DOHH2 (cell line): ENCODE measurements around the gene DCLK2.

Experiments
- H3F3A ChIP-seq: fragments of 200-600 bp; sonication (generic), shearing (Covaris generic); 2 replicates; pipeline ENCODE4 v1.6.0; 2016; ENCODE audit warnings: antibody characterized with exemption, mild to moderate bottlenecking; ENCODE audit not compliant: control insufficient read depth, insufficient read depth
- H3K27ac ChIP-seq: fragments of 200-600 bp; sonication (generic); 2 replicates; pipeline ENCODE4 v1.5.1; 2014; ENCODE audit warnings: low read depth, mild to moderate bottlenecking, low read length, moderate library complexity
- H3K27me3 ChIP-seq: fragments of 200-600 bp; sonication (generic); 2 replicates; pipeline ENCODE4 v1.6.1; 2014; ENCODE audit warnings: mild to moderate bottlenecking, low read length, mixed read lengths; ENCODE audit not compliant: control insufficient read depth
- H3K36me3 ChIP-seq: fragments of 200-600 bp; sonication (generic); 2 replicates; pipeline ENCODE4 v1.6.1; 2014; ENCODE audit warnings: mild to moderate bottlenecking, low read length, moderate library complexity, mixed read lengths; ENCODE audit not compliant: control insufficient read depth
- H3K4me1 ChIP-seq: fragments of 200-600 bp; sonication (generic); 2 replicates; pipeline ENCODE4 v1.6.1; 2014; ENCODE audit warnings: mild to moderate bottlenecking, low read length, mixed read lengths; ENCODE audit not compliant: control insufficient read depth
- H3K4me2 ChIP-seq: fragments of 200-600 bp; sonication (generic); 2 replicates; pipeline ENCODE4 v1.6.0; 2014; ENCODE audit warnings: mild to moderate bottlenecking, low read length, moderate library complexity
- H3K4me3 ChIP-seq: fragments of 200-600 bp; sonication (generic); 2 replicates; pipeline ENCODE4 v1.5.1; 2014; ENCODE audit warnings: mild to moderate bottlenecking, low read length, mixed read lengths
- H3K79me2 ChIP-seq: fragments of 200-600 bp; sonication (generic); 2 replicates; pipeline ENCODE4 v1.6.1; 2014; ENCODE audit warnings: mild to moderate bottlenecking, low read length, mixed read lengths; ENCODE audit not compliant: control insufficient read depth
- H3K9me2 ChIP-seq: fragments of 200-600 bp; sonication (generic); replicated peaks from 2 replicates; pipeline ENCODE4 v1.6.1; 2014; ENCODE audit warnings: mild to moderate bottlenecking, low read length, mixed read lengths; ENCODE audit not compliant: control insufficient read depth
- H3K9me3 ChIP-seq: fragments of 200-600 bp; sonication (generic); 2 replicates; pipeline ENCODE4 v1.6.1; 2014; ENCODE audit warnings: antibody characterized with exemption, low read length, mixed read lengths; ENCODE audit not compliant: control insufficient read depth, insufficient read depth
- H4K20me1 ChIP-seq: fragments of 200-600 bp; sonication (generic); 2 replicates; pipeline ENCODE4 v1.6.0; 2014; ENCODE audit warnings: low read depth, mild to moderate bottlenecking, antibody characterized with exemption, low read length, moderate library complexity; ENCODE audit not compliant: control insufficient read depth, insufficient read depth
- EZH2phosphoT487 ChIP-seq: fragments of 200-600 bp; sonication (generic); IDR thresholded peaks from 2 replicates; pipeline ENCODE4 v1.6.1; 2017; ENCODE audit warnings: borderline replicate concordance, mild to moderate bottlenecking, antibody characterized with exemption, low read length, moderate library complexity, mixed read lengths
- TF ChIP-seq, protein P1 (sequence below): fragments of 200-600 bp; sonication (generic); IDR thresholded peaks from one replicate; pipeline ENCODE4 v1.5.1; 2014; ENCODE audit warnings: antibody characterized with exemption, mild to moderate bottlenecking, low read depth, low read length; ENCODE audit not compliant: poor library complexity, severe bottlenecking

Gene DCLK2

DNA sequence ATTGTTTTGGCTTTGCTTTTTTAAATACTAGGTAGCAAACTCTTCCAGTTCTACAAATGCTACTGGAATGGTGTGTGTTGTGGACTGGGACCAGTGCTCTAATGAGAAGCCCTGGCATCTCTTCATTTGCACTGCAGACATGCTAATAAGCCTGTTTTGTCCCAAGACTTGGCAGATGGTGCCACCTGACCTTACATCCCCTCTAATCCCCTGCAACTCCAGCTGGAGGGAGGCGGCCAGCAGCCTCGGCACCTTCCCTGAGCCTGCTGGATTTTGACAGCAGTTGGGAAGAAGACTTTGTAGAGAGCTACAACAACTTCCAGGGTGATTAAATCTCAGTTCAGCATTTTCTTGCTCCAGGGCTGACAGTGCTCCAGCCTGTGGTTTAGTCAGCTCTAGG lies 200.0 kb downstream of the DCLK2 start:
- Histone ChIP-seq H3K27ac (no peak overlapping the region), H3K4me1 (no peaks in the 10 kb centered on the region)

DNA sequence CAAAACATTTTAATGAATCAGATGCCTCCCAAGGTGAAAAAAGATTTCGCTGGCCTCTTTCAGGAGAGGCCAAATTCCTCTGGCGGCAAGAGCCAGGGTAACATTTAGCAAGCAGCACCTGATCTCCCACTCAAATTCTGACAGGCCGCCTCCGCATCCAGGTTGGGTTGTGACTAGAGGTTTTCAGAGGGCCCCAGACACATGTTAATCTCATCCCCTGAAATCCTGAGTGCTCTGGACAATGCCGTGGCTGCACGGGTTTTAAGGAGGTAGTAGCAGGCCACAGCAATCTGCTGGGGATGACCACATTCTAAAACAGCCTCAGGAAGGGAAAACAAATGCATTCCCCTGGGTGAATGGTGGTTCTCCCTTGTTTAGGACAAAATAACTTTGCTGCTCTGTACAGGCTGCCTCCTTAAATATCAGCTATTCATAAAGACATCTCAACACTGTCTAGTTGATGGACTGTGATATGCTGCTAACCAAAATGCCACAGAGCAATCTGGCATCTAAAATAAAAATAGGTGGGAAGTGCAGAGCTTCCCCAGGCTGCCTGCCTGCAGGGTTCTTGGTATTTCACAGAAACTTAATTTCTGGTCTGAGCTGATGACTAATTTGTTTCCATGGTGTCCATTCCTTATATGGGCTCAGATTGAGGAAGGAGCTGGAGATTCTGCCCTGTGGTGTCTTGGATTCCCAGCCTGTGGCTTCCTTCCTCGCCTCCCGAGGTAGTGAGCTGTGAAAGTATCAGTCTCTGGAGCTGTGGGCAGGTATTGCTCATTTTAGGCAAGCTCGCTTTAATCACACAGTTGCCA lies 202.0 kb downstream of the DCLK2 start:
- no peak for TF ChIP-seq EZH2phosphoT487
- TF ChIP-seq, protein P1, sequence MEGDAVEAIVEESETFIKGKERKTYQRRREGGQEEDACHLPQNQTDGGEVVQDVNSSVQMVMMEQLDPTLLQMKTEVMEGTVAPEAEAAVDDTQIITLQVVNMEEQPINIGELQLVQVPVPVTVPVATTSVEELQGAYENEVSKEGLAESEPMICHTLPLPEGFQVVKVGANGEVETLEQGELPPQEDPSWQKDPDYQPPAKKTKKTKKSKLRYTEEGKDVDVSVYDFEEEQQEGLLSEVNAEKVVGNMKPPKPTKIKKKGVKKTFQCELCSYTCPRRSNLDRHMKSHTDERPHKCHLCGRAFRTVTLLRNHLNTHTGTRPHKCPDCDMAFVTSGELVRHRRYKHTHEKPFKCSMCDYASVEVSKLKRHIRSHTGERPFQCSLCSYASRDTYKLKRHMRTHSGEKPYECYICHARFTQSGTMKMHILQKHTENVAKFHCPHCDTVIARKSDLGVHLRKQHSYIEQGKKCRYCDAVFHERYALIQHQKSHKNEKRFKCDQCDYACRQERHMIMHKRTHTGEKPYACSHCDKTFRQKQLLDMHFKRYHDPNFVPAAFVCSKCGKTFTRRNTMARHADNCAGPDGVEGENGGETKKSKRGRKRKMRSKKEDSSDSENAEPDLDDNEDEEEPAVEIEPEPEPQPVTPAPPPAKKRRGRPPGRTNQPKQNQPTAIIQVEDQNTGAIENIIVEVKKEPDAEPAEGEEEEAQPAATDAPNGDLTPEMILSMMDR, result no peak
- Histone ChIP-seq H3K4me2 (no peak overlapping the region), H4K20me1 (no peaks in the 10 kb centered on the region), H3K36me3 (0 out of 2 replicates have a peak, but pooled peaks cover 2% of the 10 kb centered on the region), H3K79me2 (no peaks in the 10 kb centered on the region), H3K9me3 (no peaks in the 10 kb centered on the region), H3K4me1 (no peaks in the 10 kb centered on the region), H3K9me2 (no peaks in the 10 kb centered on the region), H3K27me3 (no peaks in the 10 kb centered on the region), H3K4me3 (no peak overlapping the region), H3F3A (no peaks in the 10 kb centered on the region), H3K27ac (no peak overlapping the region)

More for the DNA sequence above, 200.0 kb downstream of the DCLK2 start:
- TF ChIP-seq, protein P1, result no peak
- Histone ChIP-seq H3K79me2 (no peaks in the 10 kb centered on the region), H3K4me2 (no peak overlapping the region), H3F3A (no peaks in the 10 kb centered on the region), H4K20me1 (no peaks in the 10 kb centered on the region), H3K4me3 (no peak overlapping the region), H3K27me3 (no peaks in the 10 kb centered on the region), H3K9me2 (no peaks in the 10 kb centered on the region), H3K36me3 (no peaks in the 10 kb centered on the region), H3K9me3 (no peaks in the 10 kb centered on the region)

DNA sequence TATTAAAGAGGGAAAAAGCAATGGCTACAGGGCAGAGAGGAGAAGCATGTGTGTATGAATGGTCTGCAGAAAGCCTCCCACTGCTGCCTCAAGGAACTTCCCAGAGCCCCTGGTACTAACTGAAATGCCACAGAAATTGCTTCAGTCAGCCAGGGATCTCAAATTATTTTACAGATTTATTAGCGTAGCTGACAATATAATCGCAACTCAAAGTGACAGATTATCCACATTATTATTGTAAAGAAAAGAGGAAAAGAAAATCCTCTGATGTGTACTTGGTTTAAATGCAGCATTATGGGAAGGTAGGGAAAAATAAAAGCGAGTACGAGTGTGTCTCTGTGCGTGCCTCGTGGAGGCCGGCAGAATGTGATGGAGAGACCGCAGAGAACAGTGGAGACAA lies 202.7 kb downstream of the DCLK2 start:
- Histone ChIP-seq H4K20me1 (no peaks in the 10 kb centered on the region), H3K9me2 (no peaks in the 10 kb centered on the region), H3K79me2 (no peaks in the 10 kb centered on the region), H3K9me3 (no peaks in the 10 kb centered on the region), H3K4me1 (no peaks in the 10 kb centered on the region), H3K4me2 (no peak overlapping the region), H3K36me3 (0 out of 2 replicates have a peak, but pooled peaks cover 2% of the 10 kb centered on the region), H3K27ac (no peak overlapping the region), H3F3A (no peaks in the 10 kb centered on the region), H3K4me3 (no peak overlapping the region), H3K27me3 (no peaks in the 10 kb centered on the region)
- no peak for TF ChIP-seq EZH2phosphoT487
- TF ChIP-seq, protein P1, result no peak
